CD4-positive, alpha-beta T cell (primary cell): ENCODE results near the gene WDR46. TPM values are rescaled to one million over a fixed set of nuclear protein-coding genes. Genes with fewer than 3 reads are reported as not detected.
A peak's percentile ranks its signal among the peaks of the same experiment; 100 is the strongest.

Experiments
- ATAC-seq: fragments of 200-7000 bp; cut with Tn5 transposase; one replicate; pipeline ENCODE4 v1.10.0; 2022; ENCODE audit warnings: mild to moderate bottlenecking; ENCODE audit not compliant: poor library complexity
- CTCF ChIA-PET: fragments of 350-600 bp; sonication (Branson Sonifier 250); formaldehyde crosslinking; loops from one replicate; lab custom pipeline; 2021; ENCODE audit warnings: antibody characterized with exemption, inconsistent platforms; lab: Charles Lee
- POLR2A ChIA-PET: fragments of 350-600 bp; sonication (Branson Sonifier 250); formaldehyde crosslinking; loops from one replicate; lab custom pipeline; 2021; ENCODE audit warnings: antibody characterized with exemption, inconsistent platforms; lab: Charles Lee
- DNase-seq, 14 experiments: peaks; one replicate each; pipeline ENCODE4 v3.0.0-alpha.2; 2013 to 2020; ENCODE audit warnings: mixed read lengths in 2 of 14
- H3K27ac ChIP-seq, 2 donors: one replicate each; pipeline versions ENCODE4 v1.5.1 to v1.7.0; 2013; ENCODE audit warnings: low read length in 2 of 2, low read depth in 1 of 2, mild to moderate bottlenecking in 1 of 2
- H3K27me3 ChIP-seq, 2 experiments: 1 replicate in 1 of 2; 2 replicates in 1 of 2; pipeline versions ENCODE4 v1.6.1 to v1.7.0; 2013; ENCODE audit warnings: low read length in 2 of 2, control low read depth in 1 of 2, mild to moderate bottlenecking in 1 of 2, moderate library complexity in 1 of 2; ENCODE audit not compliant: insufficient read depth in 2 of 2, control insufficient read depth in 1 of 2
- H3K36me3 ChIP-seq: one replicate; pipeline ENCODE4 v1.6.1; 2013; ENCODE audit warnings: low read length, control low read depth; ENCODE audit not compliant: insufficient read depth
- H3K4me1 ChIP-seq: one replicate; pipeline ENCODE4 v1.6.1; 2013; ENCODE audit warnings: low read length, control low read depth; ENCODE audit not compliant: insufficient read depth
- H3K4me3 ChIP-seq: one replicate; pipeline ENCODE4 v1.5.1; 2013; ENCODE audit warnings: mild to moderate bottlenecking, low read length, moderate library complexity
- H3K9me3 ChIP-seq, 2 experiments: 1 replicate in 1 of 2; 2 replicates in 1 of 2; pipeline versions ENCODE4 v1.6.1 to v1.7.0; 2013; ENCODE audit warnings: low read length in 2 of 2, mild to moderate bottlenecking in 2 of 2, control low read depth in 1 of 2, moderate library complexity in 1 of 2; ENCODE audit not compliant: control insufficient read depth in 1 of 2, insufficient read depth in 1 of 2
- H3K27ac Mint-ChIP-seq: one replicate; pipeline ENCODE4 v1.8.0; 2020; ENCODE audit warnings: mixed read lengths
- H3K27me3 Mint-ChIP-seq: one replicate; pipeline ENCODE4 v1.8.0; 2021; ENCODE audit warnings: mixed read lengths
- H3K36me3 Mint-ChIP-seq: one replicate; pipeline ENCODE4 v1.8.0; 2021; ENCODE audit warnings: low read depth, mixed read lengths
- H3K4me1 Mint-ChIP-seq: one replicate; pipeline ENCODE4 v1.8.0; 2021; ENCODE audit warnings: low read depth, mixed read lengths
- H3K4me3 Mint-ChIP-seq: one replicate; pipeline ENCODE4 v1.8.0; 2020; ENCODE audit warnings: mild to moderate bottlenecking, mixed read lengths
- H3K9me3 Mint-ChIP-seq: one replicate; pipeline ENCODE4 v1.8.0; 2020; ENCODE audit warnings: mixed read lengths
- intact Hi-C, 2 experiments: fragments of 100-400 bp; cut with DNase I in 1 of 2; cut with micrococcal nuclease in 1 of 2; formaldehyde crosslinking; loops; one replicate each; pipeline versions ENCODE4 v1.15.1 to v1.9.0; 2023 to 2025; cut with DNase I, micrococcal nuclease
- total RNA-seq, 174 experiments: library from RNA in 2 of 174; stranded (reverse) in 2 of 174; gene quantifications; one replicate each; pipeline ENCODE4 v1.2.3 and lab custom pipeline; 2021 to 2026
- TF ChIP-seq, protein P1 (sequence below): fragments of 200-600 bp; IDR thresholded peaks from one replicate; pipeline ENCODE4 v1.8.0; 2022; ENCODE audit warnings: antibody characterized with exemption, mild to moderate bottlenecking

The WDR46 gene
- total RNA-seq, 2 experiments from 2014 or later: 13.6 to 15.8 TPM

DNA sequence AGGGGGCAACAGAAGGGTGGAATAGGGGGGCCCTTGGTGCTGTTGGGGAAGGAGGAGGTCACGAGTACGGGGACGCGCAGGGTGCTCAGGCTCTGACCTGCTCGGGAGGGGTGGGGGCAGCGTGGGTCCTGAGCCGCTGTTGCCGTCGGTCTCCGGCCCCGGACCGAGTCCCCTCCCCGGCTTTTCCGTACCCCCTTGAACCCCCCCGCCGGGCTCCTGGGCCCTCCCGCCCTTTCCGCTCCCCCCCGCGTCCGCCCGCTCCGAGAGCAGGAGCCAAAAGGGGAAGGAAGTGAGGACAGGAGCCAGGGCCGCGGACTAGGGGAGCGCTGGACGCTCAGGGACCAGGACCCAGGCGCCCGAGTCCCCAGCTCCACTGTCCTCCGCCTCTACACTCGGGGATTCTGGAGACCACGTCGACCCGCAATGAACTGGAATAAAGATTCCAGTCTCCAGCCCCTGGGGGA, 9.8 kb upstream of the WDR46 start, which contains the start of gene RGL2:
TSS of gene RGL2 (minus strand) at position 170 of the 464 bp plus-strand sequence. CDS start 332 bp downstream, outside the sequence.
- Histone ChIP-seq H3K27ac (peak within 1 kb of the TSS; percentile 90 to 96), H3K4me1 (peaks cover 32% of the 10 kb centered on the region), H3K27me3 (no peaks in the 10 kb centered on the region), H3K9me3 (no peaks in the 10 kb centered on the region), H3K4me3 (peak within 1 kb of the TSS; percentile 91), H3K36me3 (peaks cover 55% of the 10 kb centered on the region)
- intact Hi-C loops: loop anchor here (1.0 to 10.0 kb wide), 8 partner anchors 10 to 1434 kb away; partner anchors contain the start of genes PFDN6 (in 2 of the 2), WDR46 (in 2 of the 2), B3GALT4 (in 1 of the 2) and NEU1 (in 1 of the 2)
- Mint-ChIP-seq H3K4me3 (peak within 1 kb of the TSS; percentile 98), H3K9me3 (no peaks in the 10 kb centered on the region), H3K36me3 (peaks cover 73% of the 10 kb centered on the region), H3K27ac (peak within 1 kb of the TSS; percentile 99), H3K4me1 (peaks cover 31% of the 10 kb centered on the region), H3K27me3 (no peaks in the 10 kb centered on the region)
- DNase-seq (peak in 13 of 14 experiments; percentile 44 to 86 (median 66)), ATAC-seq (peak; percentile 15)
- ChIA-PET CTCF (interaction anchor here (0.8 to 3.1 kb wide), 10 partner anchors 11 to 137 kb away, joined by 3 to 22 read pairs (median 4); partner anchors contain the start of genes B3GALT4, TAPBP and ZBTB22), POLR2A (interaction anchor here (0.9 to 7.5 kb wide), 15 partner anchors 9 to 327 kb away, joined by 4 to 88 read pairs (median 11); partner anchors contain the start of genes B3GALT4, CUTA, PFDN6 and PHF1)
- TF ChIP-seq, protein P1, sequence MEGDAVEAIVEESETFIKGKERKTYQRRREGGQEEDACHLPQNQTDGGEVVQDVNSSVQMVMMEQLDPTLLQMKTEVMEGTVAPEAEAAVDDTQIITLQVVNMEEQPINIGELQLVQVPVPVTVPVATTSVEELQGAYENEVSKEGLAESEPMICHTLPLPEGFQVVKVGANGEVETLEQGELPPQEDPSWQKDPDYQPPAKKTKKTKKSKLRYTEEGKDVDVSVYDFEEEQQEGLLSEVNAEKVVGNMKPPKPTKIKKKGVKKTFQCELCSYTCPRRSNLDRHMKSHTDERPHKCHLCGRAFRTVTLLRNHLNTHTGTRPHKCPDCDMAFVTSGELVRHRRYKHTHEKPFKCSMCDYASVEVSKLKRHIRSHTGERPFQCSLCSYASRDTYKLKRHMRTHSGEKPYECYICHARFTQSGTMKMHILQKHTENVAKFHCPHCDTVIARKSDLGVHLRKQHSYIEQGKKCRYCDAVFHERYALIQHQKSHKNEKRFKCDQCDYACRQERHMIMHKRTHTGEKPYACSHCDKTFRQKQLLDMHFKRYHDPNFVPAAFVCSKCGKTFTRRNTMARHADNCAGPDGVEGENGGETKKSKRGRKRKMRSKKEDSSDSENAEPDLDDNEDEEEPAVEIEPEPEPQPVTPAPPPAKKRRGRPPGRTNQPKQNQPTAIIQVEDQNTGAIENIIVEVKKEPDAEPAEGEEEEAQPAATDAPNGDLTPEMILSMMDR: no peak

DNA sequence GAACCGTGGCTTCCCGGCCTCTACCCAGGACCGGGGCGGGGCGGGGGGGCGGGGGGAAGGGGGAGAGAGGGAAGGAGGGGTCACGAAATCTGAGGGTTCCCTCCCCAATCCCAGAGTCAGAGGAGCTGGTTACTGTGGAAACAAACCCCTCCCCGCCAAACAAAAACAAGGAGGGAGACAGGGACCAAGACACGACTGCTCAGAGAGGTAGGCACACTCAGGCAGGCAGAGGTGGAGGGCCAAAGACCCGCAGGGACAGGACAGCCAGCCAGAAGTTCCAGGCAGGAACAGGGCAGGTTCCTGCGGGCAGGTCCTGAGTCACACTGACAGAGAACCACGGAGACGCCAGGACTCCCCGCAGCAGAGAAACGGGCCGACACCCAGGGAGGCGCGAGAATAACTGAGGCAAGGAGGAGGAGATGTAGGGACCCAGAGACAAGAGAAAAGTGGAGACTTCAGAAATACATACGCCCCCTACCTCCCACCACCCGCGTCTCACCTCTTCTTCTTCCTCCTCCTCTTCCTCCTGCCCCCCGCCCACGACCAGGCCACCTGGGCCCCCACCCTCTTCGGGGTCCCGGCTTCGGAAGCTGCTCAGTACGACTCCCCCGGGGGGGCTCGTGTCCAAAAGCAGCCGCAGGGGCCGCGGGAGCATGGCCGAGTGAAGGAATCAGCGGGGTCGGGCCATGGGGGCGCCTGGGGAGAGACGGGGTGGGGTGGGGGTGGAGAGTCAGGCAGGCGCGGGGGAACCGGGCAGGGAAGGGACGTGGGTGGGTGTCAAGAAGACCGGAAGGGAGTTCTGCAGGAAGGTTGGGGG, 9.1 kb upstream of the WDR46 start:
- H3K4me3 ChIP-seq: peak overlapping the region; percentile 91
- Mint-ChIP-seq H3K4me1 (peaks cover 26% of the 10 kb centered on the region), H3K9me3 (no peaks in the 10 kb centered on the region), H3K4me3 (peak overlapping the region; percentile 98), H3K36me3 (peaks cover 73% of the 10 kb centered on the region), H3K27me3 (no peaks in the 10 kb centered on the region), H3K27ac (peak overlapping the region; percentile 99)
- ChIA-PET CTCF (interaction anchor here (1.5 to 3.1 kb wide), 2 partner anchors 21 to 46 kb away, joined by 17 to 22 read pairs; partner anchors contain the start of gene B3GALT4), POLR2A (interaction anchor here (0.7 to 7.5 kb wide), 14 partner anchors 9 to 326 kb away, joined by 3 to 88 read pairs (median 20); partner anchors contain the start of genes B3GALT4, PFDN6, RING1 and RPS18)
- DNase-seq: peak in 11 of 14 experiments; percentile 30 to 91 (median 65)
- intact Hi-C loops: loop anchor here (1.0 to 10.0 kb wide), 3 partner anchors 9 to 1433 kb away; partner anchors contain the start of genes B3GALT4 (in 1 of the 2), NEU1 (in 1 of the 2), PFDN6 (in 1 of the 2) and WDR46 (in 1 of the 2)
- TF ChIP-seq, protein P1: no peak
- no peaks in the 10 kb centered on the region for H3K27me3 ChIP-seq
- no peaks in the 10 kb centered on the region for H3K9me3 ChIP-seq
- H3K36me3 ChIP-seq: peaks cover 55% of the 10 kb centered on the region
- peak overlapping the region; percentile 90 to 96 for H3K27ac ChIP-seq
- ATAC-seq: peak; percentile 27
- H3K4me1 ChIP-seq: peaks cover 32% of the 10 kb centered on the region

DNA sequence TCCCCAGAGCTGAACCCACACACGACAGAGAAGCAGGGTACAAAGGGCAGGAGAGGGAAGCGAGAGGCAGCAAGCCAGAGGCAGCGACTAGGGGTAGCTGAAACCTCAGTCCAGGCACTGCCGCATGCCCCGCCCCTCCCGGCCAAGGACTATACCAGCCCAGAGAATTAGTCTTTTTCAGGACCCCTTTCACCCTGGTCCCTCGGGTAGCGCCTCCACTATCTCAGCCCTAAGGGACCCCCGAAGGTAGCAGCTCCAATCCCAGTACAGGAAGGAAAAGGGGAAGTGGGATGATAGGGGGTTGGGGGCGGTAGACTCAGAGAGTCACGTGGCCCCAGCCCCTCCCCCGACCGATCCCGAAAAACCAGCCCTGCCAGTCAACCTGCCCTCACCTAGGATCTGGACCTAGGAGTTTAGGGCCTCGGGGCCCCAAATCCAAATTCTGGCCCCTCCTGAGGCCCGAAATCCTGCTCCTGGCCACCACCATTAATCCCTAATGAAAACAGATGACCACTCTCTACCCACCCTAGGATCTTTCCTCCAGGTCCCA, 8.4 kb upstream of the WDR46 start:
- TF ChIP-seq, protein P1: no peak
- intact Hi-C loops: loop anchor here in 1 of 2 experiments (10.0 kb wide), 1 partner anchor 1433 kb away; the partner anchor contains the start of gene NEU1
- Histone ChIP-seq H3K9me3 (no peaks in the 10 kb centered on the region), H3K36me3 (peaks cover 58% of the 10 kb centered on the region), H3K27me3 (no peaks in the 10 kb centered on the region), H3K4me1 (peaks cover 32% of the 10 kb centered on the region), H3K27ac (peak overlapping the region; percentile 55 to 96), H3K4me3 (peak overlapping the region; percentile 91)
- ATAC-seq: no peak
- Mint-ChIP-seq H3K27me3 (no peaks in the 10 kb centered on the region), H3K4me3 (peak overlapping the region; percentile 73), H3K27ac (peak overlapping the region; percentile 99), H3K36me3 (peaks cover 78% of the 10 kb centered on the region), H3K9me3 (no peaks in the 10 kb centered on the region), H3K4me1 (peaks cover 26% of the 10 kb centered on the region)
- ChIA-PET CTCF (interaction anchor here (3.1 kb wide), 1 partner anchor 20 kb away, joined by 22 read pairs; the partner anchor contains the start of gene B3GALT4), POLR2A (interaction anchor here (0.7 to 7.5 kb wide), 6 partner anchors 9 to 47 kb away, joined by 3 to 88 read pairs (median 78); partner anchors contain the start of genes B3GALT4, PFDN6, RPS18 and TAPBP)
- no peak for DNase-seq
